Lung (tissue), 12 donors: ENCODE data around the gene CLCN4. TPM values are rescaled to one million over a fixed set of nuclear protein-coding genes. Genes with fewer than 3 reads are reported as not detected.

ENCODE experiments used
- ATAC-seq: fragments of 200-7000 bp; cut with Tn5 transposase; one replicate; pipeline ENCODE4 v1.9.1; 2020; ENCODE audit warnings: moderate number of reproducible peaks; ENCODE audit not compliant: insufficient read depth, low FRiP score
- DNase-seq, 3 donors: peaks; one replicate each; pipeline ENCODE4 v3.0.0-alpha.2; 2013 to 2017
- H3K27ac ChIP-seq, 2 donors: one replicate each; pipeline ENCODE4 v1.5.1; 2013; ENCODE audit warnings: mild to moderate bottlenecking in 2 of 2, moderate library complexity in 2 of 2, control low read depth in 1 of 2, inconsistent platforms in 1 of 2, low read depth in 1 of 2, low read length in 1 of 2
- H3K27me3 ChIP-seq, 3 donors: one replicate each; pipeline ENCODE4 v1.5.1; 2013; ENCODE audit warnings: low read length in 2 of 3; ENCODE audit not compliant: control insufficient read depth in 3 of 3, insufficient read depth in 3 of 3
- H3K36me3 ChIP-seq, 4 donors: one replicate each; pipeline ENCODE4 v1.5.1; 2013; ENCODE audit warnings: low read length in 4 of 4, mild to moderate bottlenecking in 1 of 4, moderate library complexity in 1 of 4; ENCODE audit not compliant: control insufficient read depth in 4 of 4, insufficient read depth in 4 of 4
- H3K4me1 ChIP-seq, 5 donors: one replicate each; pipeline ENCODE4 v1.5.1; 2013; ENCODE audit warnings: low read length in 5 of 5, mild to moderate bottlenecking in 2 of 5, moderate library complexity in 1 of 5; ENCODE audit not compliant: control insufficient read depth in 5 of 5, insufficient read depth in 5 of 5
- H3K4me3 ChIP-seq: one replicate; pipeline ENCODE4 v1.5.1; 2013; ENCODE audit warnings: mild to moderate bottlenecking, control low read depth, moderate library complexity
- H3K9ac ChIP-seq, 2 donors: one replicate each; pipeline ENCODE4 v1.5.1; 2013; ENCODE audit warnings: low read length in 2 of 2, control low read depth in 1 of 2; ENCODE audit not compliant: insufficient read depth in 1 of 2
- H3K9me3 ChIP-seq, 4 donors: one replicate each; pipeline ENCODE4 v1.5.1; 2013; ENCODE audit warnings: low read length in 3 of 4, mild to moderate bottlenecking in 1 of 4, moderate library complexity in 1 of 4; ENCODE audit not compliant: control insufficient read depth in 4 of 4, insufficient read depth in 3 of 4
- CTCF ChIP-seq: IDR thresholded peaks from 2 replicates; pipeline ENCODE4 v1.5.1; 2012; ENCODE audit warnings: mild to moderate bottlenecking; ENCODE audit errors: control extremely low read depth, extremely low read depth
- WGBS, 2 donors: extraction: QIAGEN DNeasy Blood & Tissue Kit; methylation state at CpG; one replicate each; pipeline ENCODE4 v1.1.7; 2013; 5-methylcytosine and 5-hydroxymethylcytosine counted together
- polyA plus RNA-seq, 2 donors: library from polyadenylated mRNA; stranded (reverse); fragments of 200-250 nt; gene quantifications; one replicate each; pipeline ENCODE4 v1.2.1, GENCODE V29; 2013
- total RNA-seq, 2 donors: library from RNA; depleted of rRNA in 1 of 2; stranded (reverse); fragments of >200 nt in 1 of 2; gene quantifications; one replicate each; pipeline ENCODE4 v1.2.1, GENCODE V29; 2014 to 2021
- donor health status: control.
- donor health status: control.
- donor health status: Bipolar disorder and iron deficiency.
- donor health status: healthy.
- donor health status: DM: yes; HTN: yes; CAD: no.

The CLCN4 gene
- total and polyA plus RNA-seq, 4 donors: 2.1 to 11.3 (median 5.8) TPM

GRCh38 chrX:10233173-10233572 is 76.4 kb downstream of the CLCN4 start:
- no peaks in the 10 kb centered on the region for H3K9me3 ChIP-seq
- peaks cover 0 to 19% (median 16%) of the 10 kb centered on the region in 3 donors for H3K27me3 ChIP-seq
- no peak for TF ChIP-seq CTCF
- no peak overlapping the region for H3K4me3 ChIP-seq
- H3K27ac ChIP-seq: no peak overlapping the region
- no peaks in the 10 kb centered on the region for H3K36me3 ChIP-seq
- DNase-seq: no peak
- 53 to 77% methylated on average over 3 of the region's 3 CpGs for WGBS, 2 donors
- H3K4me1 ChIP-seq: peaks cover 0 to 3% (median 0%) of the 10 kb centered on the region in 5 donors
- no peak overlapping the region for H3K9ac ChIP-seq
- ATAC-seq: no peak

GRCh38 chrX:10233696-10234095 is 76.9 kb downstream of the CLCN4 start:
- peaks cover 0 to 3% (median 0%) of the 10 kb centered on the region in 5 donors for H3K4me1 ChIP-seq
- H3K9me3 ChIP-seq: no peaks in the 10 kb centered on the region
- DNase-seq (no peak), ATAC-seq (no peak)
- H3K36me3 ChIP-seq: no peaks in the 10 kb centered on the region
- no peak overlapping the region for H3K27ac ChIP-seq
- no peak for TF ChIP-seq CTCF
- WGBS, 2 donors: 85 to 94% methylated on average over 6 of the region's 6 CpGs
- H3K4me3 ChIP-seq: no peak overlapping the region
- H3K27me3 ChIP-seq: peaks cover 0 to 19% (median 16%) of the 10 kb centered on the region in 3 donors
- no peak overlapping the region for H3K9ac ChIP-seq

- Histone ChIP-seq H3K4me3 (no peak overlapping the region), H3K4me1 (peaks cover 0 to 3% (median 0%) of the 10 kb centered on the region in 5 donors), H3K9me3 (no peaks in the 10 kb centered on the region), H3K9ac (no peak overlapping the region), H3K36me3 (no peaks in the 10 kb centered on the region), H3K27me3 (peaks cover 0 to 16% (median 16%) of the 10 kb centered on the region in 3 donors), H3K27ac (no peak overlapping the region)
- DNase-seq (no peak), ATAC-seq (no peak)
- WGBS, 2 donors: 86 to 96% methylated on average over 7 of the region's 7 CpGs
- no peak for TF ChIP-seq CTCF
Measured at GRCh38 chrX:10235851-10236250, 79.1 kb downstream of the CLCN4 start.

GRCh38 chrX:10237241-10237640 is 80.5 kb downstream of the CLCN4 start:
- H3K4me3 ChIP-seq: no peak overlapping the region
- TF ChIP-seq CTCF: no peak
- no peaks in the 10 kb centered on the region for H3K9me3 ChIP-seq
- no peak overlapping the region for H3K27ac ChIP-seq
- H3K4me1 ChIP-seq: peaks cover 0 to 3% (median 0%) of the 10 kb centered on the region in 5 donors
- ATAC-seq: no peak
- peaks cover 0 to 17% (median 16%) of the 10 kb centered on the region in 3 donors for H3K27me3 ChIP-seq
- H3K9ac ChIP-seq: no peak overlapping the region
- no peaks in the 10 kb centered on the region for H3K36me3 ChIP-seq
- WGBS, 2 donors: 74 to 97% methylated on average over 7 of the region's 7 CpGs
- no peak for DNase-seq
